Ramos (cell line): ENCODE data around the gene CYP1A1.
"Not testable (repeated sequence)": the region's sequence is repeated elsewhere in the genome, so short reads cannot be mapped to it uniquely, and the experiment has no call there.

Source experiments
- in situ Hi-C: fragments of 300-500 bp; cut with MboI; formaldehyde crosslinking; loops from one replicate; pipeline ENCODE4 v1.14.3; 2022; ENCODE audit warnings: low sequenced_read_pairs; ENCODE audit not compliant: unreplicated experiment

Gene CYP1A1

DNA sequence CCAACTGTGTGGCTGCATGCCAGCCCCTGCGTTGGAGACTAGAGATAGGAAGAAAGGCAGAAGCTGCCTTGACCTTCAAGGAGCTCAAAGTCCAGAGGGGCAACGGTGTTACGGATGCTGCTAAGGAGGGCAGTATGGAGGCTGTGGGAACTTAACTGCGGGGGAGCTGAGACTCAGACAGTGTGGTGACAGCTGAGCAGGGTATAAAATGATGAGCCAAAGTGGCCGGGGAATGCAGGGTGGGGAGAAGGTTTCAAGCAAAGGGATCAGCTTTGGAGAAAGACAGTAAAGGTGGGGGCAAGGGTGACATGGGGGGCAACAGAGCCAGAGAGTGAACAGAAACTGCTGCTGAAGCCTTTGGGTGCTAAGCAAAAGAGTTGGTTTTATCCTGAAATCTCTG is 17.1 kb upstream of the CYP1A1 start:
- in situ Hi-C loops = no loop called here

DNA sequence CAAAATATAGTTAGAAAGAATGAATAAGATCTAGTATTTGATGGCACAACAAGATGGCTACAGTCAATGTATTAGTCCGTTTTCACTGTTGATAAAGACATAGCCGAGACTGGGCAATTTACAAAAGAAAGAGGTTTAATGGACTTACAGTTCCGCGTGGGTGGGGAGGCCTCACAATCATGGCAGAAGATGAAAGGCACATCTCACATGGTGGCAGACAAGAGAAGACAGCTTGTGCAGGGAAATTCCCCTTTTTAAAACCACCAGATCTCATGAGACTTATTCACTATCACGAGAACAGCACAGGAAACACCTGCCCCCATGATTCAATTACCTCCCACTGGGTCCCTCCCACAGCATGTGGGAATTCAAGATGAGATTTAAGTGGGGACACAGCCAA is 12.9 kb upstream of the CYP1A1 start:
- in situ Hi-C loops = not testable (repeated sequence)

DNA sequence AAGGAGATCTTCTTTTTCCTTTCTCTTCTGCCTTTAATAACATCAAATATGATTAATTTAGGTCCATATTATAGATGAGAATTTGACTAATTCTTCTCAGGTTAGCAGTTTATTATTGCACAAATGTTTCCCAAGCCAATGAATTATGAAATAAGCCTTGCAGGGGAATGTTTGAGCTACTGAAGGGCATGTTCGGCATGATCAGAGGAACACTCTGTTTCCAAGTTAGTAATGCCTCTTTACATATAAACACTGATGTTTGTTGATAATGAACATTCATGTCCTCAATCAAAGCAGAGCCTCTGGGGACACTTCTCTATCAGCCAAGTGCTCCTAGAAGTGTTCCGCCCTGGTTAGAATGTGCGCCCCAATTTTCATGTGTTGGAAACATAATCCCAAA is 10.0 kb upstream of the CYP1A1 start:
- in situ Hi-C loops = no loop called here

DNA sequence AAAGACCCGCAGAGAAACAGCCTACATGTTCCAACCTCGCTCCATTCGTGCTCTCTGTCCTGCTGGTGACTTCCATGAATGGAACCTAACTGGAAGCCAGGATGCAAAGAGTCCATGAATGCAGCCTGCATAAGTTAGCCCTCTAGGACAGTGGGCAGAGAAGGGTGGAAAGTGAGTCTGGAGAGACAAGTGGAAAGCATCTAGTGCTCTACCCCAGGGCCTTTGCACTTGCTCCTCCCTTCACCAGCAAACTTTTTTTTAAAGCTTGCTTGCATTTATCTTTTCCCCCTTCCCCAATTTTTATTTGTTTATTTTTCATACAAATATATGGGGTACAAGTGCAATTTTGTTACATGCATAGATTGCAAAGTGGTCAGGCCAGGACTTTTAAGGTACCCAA is 7.9 kb upstream of the CYP1A1 start:
- in situ Hi-C loops = no loop called here

DNA sequence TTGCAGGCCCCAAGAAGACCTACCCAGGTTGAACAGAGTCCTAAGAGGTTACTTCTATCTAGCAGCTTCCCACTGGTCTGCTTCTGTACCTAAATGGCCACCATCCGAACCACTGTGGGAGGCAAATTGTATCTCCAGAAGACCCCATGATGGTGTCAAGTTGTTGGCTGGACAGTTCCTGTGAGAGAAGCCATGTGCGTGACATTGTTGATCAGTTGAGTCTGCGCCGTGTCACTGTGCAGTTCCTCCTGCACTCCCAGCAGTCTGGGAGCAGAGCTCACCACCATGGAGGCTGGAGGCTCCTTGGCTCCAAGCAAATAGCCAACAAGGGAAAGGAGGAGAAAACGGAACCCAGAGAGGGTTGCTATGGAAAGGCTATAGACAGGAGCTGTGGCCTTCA is 7.5 kb upstream of the CYP1A1 start:
- in situ Hi-C loops = no loop called here

DNA sequence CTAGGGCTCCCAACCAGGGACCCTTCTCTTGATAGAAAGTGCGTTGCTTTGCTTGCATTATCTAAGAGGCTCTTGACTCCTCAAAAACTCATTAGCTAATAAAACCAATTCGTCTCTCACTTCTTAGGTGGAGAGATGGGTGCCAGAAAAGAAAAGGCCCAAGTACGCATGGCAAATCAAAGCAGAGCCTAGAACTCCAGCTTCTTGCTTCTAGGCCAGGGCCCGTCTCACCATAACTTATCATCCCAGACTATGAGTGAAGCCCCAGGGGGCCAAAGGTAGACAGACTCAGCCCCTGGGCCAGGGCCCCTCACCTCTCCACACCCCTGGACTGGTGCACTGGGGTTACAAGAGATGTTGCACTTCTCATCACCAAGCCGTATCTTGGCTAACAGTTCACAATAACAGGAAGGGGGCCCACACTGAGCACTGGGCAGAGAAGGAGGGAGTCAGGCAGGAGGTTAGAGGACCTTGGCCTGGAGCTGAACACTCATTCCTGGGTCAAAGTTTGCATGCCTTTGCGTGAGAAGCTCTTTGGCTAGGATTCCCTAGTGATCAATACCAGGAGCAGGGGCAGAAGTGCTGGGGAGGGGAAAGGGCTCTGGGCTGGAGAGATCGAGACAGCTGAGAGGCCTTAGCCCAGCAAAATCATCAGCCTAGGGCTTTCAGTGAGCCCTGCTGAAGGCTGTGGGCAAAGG is 5.4 kb upstream of the CYP1A1 start:
- in situ Hi-C loops = no loop called here

DNA sequence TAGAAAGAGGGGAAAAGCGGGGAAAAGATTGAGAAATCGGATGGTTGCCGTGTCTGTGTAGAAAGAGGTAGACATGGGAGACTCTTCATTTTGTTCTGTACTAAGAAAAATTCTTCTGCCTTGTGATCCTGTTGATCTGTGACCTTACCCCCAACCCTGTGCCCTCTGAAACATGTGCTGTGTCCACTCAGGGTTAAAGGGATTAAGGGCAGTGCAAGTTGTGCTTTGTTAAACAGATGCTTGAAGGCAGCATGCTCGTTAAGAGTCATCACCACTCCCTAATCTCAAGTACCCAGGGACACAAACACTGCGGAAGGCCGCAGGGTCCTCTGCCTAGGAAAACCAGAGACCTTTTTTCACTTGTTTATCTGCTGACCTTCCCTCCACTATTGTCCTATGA is 4.0 kb upstream of the CYP1A1 start:
- in situ Hi-C loops = not testable (repeated sequence)

DNA sequence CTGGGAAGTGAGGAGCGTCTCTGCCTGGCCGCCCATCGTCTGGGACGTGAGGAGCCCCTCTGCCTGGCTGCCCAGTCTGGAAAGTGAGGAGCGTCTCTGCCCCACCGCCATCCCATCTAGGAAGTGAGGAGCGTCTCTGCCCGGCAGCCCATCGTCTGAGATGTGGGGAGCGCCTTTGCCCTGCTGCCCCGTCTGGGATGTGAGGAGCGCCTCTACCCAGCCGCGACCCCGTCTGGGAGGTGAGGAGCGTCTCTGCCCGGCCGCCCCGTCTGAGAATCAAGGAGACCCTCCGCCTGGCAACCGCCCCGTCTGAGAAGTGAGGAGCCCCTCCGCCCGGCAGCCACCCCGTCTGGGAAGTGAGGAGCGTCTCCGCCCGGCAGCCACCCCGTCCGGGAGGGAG is 3.4 kb upstream of the CYP1A1 start:
- in situ Hi-C loops = not testable (repeated sequence)

DNA sequence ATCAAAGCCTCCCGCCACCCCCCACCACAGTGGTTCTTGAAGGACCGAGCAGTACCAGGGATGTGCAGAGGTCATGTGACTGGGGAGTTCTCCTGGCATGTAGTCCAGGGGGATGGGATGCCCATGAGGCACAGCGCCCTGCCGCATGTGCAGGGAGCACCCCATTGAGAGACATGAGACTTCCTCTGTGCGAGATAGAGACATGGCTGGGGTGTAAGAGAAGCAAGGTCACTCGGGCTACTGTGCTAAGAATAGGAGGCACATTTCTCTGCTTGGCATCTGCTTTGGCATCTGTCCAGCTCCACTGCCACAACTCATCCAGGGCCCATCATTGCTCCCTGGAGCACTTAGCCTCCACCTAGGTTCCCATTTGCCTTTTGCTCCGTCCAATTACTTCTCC is 2.4 kb upstream of the CYP1A1 start:
- in situ Hi-C loops = no loop called here

DNA sequence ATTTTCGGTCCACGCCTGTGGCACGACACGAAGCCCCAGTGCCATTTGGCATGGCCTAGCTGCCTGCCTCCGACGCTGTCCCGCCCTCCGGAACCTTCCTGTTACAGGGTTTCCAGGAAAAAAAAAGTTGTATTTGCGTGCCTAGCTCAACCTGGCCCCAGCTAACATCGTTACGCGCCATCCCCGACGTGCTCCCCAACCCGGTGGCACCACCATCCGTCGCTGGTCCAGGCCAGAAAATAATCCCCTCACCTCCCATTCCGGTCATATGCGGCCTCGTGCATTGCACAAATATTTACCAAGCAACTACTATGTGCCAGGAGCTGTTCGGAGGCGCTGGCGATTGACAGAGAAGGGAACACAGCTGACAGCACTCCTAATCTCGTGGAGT is 1.4 kb upstream of the CYP1A1 start:
- in situ Hi-C loops = no loop called here

DNA sequence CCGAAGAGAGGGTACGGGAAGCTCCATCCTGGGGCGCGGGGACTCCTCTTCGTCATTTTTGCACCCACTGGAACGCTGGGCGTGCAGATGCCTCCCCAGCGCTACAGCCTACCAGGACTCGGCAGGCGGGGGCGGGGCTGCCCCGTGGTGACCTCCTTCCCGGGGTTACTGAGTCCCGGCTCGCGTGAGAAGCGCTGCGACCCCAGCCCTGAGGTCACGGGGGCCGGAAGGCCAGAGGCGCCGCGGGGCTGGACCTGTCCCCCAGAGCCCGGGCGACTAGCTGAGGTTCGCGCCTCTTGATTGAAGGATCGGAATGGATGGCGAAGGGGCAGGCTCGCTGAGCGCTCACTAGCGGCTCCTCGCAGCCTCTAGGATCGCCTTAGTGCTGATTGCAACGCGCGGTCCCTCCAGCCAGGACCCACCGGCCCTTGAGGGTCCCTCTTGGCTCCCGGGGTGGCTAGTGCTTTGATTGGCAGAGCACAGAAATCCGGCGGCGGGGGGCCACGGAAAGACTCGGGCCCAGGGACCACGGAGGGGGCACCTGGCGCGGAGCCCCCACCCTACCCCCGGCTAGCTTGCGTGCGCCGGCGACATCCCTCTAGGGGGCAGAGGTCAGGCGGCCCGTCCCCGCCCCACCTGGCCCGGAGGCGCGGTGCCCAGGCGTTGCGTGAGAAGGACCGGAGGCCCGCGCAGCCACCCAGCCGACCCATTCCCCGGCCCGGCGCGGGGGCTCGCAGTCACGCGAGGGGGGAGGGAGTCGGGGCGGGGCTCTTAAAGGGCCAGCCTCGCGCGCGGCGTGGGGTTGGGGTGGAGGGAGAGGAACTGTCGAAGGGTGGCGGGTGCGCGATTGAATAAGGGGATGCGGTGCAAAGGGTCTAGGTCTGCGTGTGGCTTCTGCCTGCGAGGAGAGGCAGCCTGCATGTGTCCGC is 781 bp upstream of the CYP1A1 start:
- in situ Hi-C loops = no loop called here

DNA sequence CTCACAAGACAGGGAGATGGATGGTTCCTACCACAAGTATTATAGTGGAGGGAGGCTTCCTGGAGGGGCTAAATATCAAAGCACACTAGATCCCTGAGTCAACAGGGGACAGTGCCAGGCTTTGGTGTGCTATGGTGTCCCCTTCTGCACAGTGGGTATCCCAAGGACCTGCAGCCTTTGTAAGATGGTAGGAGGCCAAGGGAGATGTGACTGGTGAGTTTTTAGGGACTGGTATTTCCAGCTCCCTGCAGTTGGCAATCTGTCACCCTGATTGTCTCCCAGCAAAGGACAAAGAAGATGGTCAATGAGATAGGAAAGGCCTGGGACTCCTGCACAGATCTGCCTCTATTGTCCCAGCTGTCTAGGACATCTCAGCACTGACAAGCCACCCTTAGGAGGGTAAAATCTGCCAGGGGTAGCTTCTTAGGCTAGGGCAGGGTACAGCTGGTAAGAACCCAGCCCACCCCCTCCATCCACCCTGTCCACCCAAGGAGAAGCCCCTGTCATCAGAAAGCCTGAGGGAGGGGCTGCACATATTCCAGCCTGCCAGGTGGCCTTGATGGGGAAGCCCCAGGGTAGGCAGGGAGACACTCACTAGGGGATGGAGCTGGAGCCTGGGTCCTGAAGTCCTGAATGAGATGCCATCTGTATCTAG is 631 bp downstream of the CYP1A1 start:
- in situ Hi-C loops = no loop called here

DNA sequence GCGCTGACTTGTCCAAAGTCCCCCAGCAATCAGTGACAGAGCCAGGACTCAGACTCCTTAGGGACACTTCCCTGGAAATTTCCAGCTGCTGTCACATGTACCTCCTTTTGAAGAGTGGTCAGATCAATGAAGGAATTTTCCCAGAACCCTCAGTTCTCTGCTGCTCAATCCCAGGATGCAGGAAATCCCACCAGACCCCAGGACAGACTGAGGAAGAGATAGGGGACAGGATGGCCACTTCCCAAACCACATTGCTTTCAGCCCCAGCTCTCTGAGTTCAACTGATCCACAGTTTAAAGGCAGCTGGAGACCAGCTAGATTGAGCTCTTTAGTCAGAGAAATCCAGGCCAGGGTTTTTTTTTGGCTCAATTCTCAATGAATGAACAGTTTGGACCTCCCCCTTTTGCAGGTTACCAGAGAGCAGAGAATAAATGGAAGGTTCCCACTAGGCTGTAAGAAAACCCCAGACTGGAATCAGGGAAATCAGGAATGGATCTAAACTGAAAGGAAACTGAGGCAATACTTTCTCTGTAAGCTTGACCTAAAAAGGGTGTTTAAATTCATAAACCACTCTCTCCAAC is 1.5 kb downstream of the CYP1A1 start:
- in situ Hi-C loops = no loop called here

DNA sequence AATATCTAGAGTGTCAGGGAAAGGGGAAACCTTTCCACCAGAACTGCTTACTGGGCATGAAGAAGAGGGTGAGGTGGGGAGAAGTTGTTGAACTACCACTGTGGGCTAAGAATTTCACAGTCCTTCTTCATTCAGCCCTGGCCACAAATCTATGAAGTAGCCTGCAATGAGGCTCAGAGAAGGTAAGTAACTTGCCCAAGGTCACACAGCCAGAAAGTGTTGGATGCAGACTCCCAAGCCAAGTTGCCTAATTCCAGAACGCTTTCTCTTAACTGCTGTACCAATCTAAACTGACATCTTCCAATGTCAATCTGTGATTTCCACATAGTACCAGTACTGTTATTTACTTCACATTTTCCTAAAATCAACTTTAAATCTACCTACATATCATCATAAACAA is 2.1 kb downstream of the CYP1A1 start:
- in situ Hi-C loops = no loop called here

DNA sequence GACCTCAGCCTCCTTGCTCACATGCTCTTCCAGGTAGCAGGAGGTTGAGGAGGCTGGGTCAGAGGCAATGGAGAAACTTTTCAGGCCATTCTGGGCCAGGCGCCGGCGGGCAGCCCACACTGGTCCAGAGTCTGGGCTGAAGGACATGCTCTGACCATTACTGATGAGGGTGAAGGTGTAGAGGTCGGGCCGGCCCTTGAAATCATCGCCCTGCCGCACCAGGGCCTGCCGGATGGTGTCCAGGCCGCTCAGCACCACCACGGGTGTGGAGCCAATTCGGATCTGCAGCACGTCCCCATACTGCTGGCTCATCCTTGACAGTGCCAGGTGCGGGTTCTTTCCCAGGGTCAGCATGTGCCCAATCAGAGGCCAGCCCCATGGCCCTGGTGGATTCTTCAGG is 2.7 kb downstream of the CYP1A1 start:
- in situ Hi-C loops = no loop called here

DNA sequence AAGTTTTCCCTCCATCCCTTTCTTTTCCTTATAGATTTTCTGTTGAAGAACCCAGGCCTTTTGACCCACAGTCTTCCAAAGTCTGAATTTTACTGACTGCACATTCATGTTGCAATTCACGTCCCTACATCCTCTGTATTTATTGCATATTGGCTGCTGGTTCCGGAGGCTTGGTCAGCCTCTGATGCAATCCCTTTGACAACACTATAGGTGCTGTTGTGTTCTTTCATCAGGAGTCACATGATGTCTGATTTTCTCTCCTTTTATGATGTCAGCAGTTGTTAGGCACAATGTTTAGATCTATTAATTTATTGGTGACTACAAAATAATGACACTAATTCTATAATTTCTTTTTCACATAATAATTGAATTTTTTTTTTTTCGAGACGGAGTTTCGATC is 8.7 kb downstream of the CYP1A1 start:
- in situ Hi-C loops = no loop called here

DNA sequence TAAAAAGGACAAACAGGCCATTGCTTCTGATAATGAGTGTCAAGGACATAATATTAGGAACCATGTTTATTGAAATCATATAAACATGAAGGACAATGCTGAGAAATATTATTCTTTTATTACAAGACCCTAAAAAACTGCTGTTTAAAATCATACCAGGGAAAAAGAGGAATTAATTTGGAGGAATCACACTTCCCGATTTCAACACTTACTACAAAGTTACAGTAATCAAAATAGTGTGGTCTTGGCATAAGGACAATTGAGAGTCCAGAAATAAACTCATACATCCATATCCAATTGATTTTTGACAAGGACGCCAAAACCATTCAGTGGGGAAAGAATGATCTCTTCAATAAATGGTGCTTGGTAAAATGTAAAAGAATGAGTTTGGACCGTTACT is 13.0 kb downstream of the CYP1A1 start:
- in situ Hi-C loops = no loop called here

DNA sequence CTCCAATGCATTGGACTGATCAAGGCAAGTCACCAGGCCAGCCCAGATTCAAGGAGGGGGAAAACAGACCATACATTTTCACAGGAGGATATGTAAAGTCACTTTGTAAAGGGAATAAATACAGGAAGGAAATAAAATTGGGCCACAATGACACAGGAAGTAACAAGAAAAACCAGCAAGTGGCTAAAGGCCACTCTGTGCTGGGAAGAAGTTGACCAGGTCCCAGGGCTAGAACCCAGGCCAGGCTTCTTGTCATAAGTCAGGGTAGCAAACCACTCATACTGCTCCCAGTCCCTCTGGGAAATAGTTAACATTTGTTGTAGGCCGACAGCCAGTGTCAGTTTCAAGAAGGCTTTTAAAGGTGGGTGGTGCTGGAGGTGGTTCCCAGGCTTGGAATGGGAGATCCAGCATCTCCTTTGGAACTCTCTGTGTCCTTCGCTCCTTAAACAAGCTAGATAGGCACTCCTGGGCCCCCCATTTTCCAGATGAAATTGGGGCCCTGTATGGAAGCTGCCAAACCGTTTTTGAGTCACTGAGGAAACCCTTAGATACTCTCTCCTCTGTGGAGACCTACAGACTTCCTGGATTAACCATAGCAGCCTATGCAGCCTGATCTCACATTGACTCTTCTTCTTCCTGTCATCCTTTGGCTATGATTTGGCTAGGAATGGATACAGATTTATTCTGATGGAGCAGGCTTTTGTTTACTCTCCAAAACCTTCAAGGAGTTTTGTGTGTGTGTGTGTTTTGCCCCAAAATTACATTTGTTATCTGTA is 14.8 kb downstream of the CYP1A1 start:
- in situ Hi-C loops = no loop called here

DNA sequence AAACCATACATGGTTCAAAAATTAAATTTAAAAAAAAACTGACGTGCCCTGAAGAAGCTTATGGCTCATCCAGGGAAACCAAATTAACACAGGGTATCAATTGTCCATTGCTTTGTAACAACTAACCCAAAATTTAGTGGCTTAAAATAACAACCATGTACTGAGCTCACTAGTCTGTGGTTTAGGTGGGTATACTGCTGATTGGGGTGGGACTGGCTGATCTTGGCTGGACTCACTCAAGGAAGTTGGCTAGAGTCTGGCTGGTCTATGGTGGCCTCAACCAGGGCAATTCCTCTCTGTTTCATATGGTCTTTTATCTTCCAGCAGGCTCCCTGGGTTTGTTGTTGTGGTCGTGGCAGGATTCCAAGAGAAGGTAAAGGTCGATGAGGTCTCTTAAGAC is 15.4 kb downstream of the CYP1A1 start:
- in situ Hi-C loops = no loop called here

DNA sequence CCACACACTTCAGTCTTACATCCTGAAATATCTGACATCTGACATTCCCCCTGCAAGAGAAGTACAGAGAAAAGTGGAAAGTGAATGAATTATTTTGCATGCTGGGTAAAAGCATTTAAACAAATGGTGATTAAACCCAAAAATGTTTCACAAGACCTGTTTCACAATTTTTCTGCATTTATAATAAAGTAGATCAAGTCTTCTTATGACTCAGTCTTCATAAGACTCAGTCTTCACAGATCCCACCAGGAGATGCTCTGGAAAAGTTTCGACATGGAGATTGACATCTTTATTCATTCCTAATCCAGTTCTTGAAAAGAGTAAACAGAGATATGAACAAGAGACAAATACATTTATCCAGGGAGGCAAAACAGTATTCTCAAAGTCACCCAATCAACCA is 16.3 kb downstream of the CYP1A1 start:
- in situ Hi-C loops = no loop called here
